Measurements from ENCODE around the gene NEK3.
"Not testable (repeated sequence)": the region's sequence is repeated elsewhere in the genome, so short reads cannot be mapped to it uniquely, and the experiment has no call there.

The NEK3 gene

DNA sequence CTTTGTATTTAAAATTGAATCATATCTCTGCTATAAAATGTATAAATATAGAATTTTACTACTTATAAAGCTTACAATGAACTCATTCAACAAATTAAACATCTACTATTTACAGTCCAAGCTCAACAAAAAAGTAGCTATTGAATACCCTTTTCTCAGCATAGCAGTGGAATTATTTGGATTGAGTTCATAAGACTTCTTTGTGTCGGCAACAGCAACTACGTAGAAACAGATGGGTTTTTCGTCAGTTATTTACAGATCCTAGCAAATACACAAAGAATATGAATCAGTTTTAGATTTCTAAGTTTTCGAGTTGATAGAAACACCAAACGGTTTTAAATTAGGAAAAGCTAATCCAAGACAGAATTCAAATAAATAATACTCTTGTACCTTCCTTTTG is 10.4 kb upstream of the NEK3 start:
- FAIRE-seq: no peak

DNA sequence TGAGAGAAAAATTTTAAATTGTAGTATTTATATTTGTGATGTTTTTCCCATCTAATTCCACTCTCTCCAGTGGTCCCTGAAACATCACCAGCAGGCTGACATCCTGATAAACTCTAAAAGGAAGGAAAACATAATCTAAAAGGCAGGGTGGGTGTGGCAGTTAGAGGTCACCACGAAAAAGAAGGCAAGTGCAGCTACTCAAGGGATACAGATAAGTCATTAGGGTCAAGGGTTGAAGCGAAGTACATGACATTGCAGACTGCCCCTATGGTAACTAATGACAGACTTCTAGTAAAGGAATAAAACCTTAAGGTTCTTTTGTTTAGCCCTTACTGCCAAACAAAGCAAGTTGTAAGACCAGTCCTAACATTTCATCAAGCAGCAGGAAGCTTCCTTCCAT is 6.0 kb upstream of the NEK3 start:
- FAIRE-seq: no peak

DNA sequence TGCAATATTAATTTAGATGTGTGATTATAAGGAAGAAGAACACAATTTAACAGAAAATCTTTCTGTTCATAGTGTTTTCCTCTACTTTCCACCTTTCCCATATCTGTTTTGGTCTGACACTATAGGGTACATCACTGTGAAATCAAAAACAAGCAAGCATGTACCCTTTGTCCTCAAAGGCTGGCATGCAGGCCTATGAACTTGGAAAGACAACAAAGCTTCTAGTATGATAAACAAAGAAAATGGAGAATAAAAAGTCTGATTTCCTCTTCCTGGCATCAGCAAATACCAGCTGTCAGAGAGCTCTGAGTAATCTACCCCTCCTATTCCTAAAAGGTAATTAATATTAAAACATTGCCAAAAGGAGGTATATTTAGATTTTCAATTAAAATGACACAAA is 5.6 kb upstream of the NEK3 start:
- no peak for FAIRE-seq

DNA sequence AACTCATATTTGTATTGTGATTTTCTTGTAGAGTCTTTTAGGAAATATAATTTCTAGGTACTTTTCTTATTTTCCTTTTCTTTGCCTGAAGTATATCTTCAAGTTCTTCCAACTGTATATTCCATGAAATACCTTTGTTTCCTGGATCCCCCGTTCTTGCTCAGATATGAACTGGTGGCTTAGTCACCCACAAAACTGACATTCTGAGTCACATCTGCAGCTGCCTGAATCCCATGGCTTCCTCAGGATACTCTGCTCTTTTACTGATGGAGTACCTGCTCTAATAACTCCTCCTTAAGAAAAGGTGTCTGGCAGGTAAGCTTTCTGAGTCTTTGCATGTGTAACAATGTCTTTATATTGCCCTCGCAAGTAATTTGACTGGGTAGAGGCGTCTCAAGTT is 4.5 kb upstream of the NEK3 start:
- not testable (repeated sequence) for FAIRE-seq

DNA sequence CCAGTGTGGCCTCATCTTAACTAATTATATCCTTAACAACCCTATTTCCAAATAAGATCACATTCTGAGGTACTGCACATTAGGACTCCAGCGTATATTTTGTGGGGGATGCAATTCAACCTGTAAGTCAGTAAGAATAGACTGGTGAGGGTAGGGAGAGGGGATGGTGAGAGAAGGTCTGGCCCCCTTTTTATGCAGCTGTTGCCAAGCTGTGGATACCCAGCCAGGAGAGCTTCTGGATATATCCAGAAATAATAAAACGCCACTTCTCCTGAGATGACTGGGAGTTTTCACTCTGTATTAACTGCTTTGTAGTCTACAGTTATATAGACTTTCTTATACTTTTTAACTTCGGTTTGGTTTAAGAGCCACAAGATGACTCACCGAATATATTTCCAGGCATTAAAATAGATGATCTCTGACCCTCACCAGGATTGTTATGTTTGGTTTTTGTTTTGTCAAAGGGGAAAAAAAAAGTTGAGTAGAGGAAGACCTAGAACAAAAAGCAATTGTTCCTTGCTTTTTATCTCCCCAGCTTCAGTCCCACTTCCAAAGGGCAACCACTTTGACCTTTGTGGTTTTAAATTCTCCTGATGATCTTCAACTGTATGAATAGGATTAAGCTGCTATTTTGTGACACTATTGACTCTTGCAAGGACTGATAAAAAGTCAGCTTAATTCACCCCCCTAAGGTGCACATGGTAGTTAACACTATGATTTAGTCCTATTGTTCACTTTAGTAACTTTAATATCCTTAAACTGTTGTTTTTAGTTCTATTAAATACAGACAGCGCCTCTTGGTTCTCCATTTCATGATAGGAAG is 3.1 kb upstream of the NEK3 start:
- FAIRE-seq: no peak

DNA sequence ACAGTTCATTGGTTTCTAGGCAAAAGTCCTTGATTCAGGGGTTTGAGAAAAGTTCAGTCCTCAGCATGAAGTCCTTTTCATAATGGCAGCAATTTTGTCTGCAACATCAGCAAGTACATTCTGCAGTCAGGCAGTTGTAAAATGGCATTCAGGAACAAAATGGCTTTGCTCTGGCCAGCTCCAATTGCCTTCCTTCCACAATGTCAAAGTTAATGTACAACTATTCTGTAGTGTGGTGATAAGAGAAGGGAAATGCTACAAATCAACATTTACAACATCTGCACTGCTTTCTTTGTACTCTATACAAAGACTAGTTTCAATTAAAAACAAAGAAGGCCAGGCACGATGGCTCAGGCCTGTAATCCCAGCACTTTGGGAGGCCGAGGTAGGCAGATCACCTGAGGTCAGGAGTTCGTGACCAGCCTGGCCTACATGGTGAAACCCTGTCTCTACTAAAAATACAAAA is 1.8 kb upstream of the NEK3 start:
- FAIRE-seq: no peak

DNA sequence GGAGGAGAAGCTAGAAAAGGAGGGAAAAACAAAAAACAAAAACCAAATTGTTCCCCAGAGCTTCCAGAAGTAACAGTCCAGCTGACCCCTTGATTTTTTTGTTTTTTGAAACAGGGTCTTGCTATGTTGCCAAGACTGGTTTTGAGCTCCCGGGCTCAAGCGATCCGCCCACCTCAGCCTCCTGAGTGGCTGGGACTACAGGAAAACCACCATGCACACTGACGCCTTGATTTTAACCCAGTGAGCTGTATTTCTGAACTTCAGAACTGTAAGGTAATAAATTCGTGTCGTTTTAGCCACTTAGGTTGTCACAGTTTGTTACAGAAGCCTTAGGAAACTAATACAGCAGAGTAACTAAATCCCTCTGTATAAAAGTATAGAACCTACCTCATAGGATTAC is 1.1 kb upstream of the NEK3 start:
- FAIRE-seq: no peak

DNA sequence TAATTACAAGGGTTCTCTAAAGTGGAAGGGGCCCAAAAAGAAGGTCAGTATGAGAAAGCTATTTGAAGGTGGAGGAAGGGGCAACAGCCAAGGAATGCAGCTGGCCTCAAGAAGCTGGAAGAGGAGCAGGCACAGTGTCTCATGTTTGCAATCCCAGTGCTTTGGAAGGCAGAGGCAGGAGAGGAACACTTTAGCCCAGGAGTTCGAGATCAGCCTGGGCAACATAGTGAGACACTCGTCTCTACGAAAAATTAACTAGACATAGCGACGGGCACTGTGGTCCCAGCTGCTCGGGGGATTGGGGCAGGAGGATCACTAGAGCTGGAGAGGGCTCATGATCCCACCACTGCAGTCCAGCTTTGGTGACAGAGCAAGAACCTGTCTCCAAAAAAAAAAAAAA is 656 bp upstream of the NEK3 start:
- no peak for FAIRE-seq

DNA sequence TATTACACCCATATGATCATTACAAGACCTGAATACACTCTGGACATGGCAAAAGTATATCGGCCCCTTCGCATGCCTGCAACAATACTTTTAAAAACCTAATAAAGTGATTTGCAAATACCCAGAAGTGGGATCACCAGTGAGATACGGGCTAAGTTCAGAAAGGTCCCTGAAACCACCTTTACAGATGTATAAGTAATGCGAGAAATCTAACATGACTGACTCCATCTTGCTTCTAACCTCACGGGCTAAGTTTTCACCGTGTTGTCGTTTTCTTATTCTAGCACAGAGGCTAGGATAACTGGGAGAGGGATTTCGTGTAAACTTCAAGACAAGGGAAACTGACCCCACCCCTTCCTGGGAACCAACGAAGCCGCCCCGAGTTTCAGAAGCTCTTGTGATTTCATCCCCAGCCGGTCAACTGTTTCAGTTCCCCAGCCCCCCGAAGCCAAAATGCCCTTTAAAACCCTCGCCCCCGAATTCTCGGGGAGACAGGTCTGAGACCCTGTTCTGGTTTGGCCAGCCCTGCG is 703 bp downstream of the NEK3 start:
- FAIRE-seq: no peak

DNA sequence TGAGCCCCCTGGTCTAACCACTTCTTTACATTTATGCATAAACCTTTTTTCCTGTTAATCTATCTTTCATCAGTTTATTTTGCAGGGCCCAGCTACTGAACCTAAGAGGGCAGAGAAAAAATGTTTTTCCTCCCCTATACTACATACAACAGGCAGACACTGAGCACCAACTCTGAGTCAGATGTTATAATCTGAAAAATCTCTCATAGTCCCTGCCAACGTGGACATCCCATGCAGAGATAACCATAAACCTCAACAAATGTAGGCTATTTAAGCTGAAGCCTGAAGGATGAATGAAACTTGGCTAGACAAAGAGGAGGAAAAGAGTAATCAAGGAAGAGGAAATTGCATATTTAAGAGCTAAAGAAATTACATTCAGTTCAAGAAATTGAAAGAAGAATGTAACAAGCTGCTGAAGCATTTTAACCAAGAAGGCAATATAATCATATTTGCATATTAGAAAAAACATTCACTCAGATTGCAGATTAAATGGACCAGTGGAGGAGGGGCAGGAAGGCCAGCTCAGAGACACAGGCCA is 2.6 kb downstream of the NEK3 start:
- no peak for FAIRE-seq

DNA sequence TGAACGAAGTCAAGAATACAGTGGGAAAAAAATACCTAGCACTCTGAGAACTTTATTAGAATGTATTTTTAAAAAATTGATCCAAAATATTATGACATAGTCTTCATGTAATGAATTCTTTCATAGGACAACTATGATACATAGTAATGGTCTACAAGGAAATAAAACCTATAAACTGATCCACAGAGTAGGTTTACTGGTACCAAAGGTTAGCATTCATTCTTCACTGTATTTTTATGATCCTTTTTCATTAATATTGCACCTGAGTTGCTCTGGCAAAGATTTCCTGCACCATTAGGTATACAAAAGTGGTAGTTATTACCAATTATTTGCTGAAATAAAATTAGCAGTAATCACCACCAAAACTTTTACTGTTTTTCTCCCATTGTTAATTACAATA is 4.2 kb downstream of the NEK3 start:
- no peak for FAIRE-seq

DNA sequence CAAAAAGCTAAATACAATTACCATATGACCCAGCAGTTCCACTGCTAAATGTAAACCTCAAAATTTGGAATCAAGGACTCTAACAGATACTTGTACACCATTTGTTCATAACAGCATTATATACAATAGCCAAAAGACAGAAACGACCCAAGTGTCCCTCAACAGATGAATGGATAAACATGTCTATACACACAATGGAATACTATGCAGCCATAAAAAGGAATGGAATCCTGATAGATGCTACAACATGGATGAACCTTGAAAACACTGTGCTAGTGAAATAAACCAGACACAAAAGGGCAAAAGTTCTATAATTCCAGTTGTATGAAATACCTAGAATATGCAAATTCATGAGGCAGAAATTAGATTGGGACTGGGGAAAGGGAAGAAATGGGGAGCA is 12.2 kb downstream of the NEK3 start:
- FAIRE-seq: no peak

DNA sequence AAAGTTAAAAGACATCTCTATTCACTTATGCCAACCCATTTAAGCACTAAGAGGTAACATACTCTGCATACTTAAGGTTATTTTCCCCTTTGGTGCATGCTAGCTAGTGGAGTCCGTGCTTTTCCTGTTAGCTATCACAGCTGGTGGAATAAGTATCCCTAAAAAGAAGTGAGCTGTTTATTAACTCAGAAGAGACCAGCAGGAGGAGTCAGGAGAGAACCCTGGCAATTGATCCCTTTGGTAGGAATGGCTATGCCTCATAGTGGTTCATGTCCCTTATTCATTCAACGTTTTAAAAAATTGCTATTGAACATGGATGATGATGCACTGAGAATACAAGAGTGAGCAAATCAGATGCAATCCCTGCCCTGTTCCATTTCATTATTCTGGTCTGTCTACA is 18.1 kb downstream of the NEK3 start:
- FAIRE-seq: no peak

DNA sequence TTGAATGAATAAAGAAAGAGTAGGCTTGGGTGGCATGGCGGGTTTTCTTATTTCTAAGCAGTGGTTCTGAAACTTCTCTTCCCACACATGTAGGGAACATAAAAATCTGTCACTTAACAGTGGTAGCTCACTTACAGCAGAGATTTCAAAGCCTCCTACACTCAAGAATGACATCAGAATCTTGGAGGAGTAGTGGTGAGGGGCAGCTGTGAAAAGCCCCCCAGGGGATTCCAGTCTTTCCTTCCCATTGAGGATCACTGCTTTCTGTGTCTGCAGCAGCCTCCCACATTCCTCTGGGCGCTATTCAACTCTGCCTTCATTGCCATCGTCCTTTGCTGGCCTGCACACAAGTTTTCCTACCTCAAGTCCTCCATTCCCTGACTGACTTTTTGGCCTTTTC is 21.9 kb downstream of the NEK3 start:
- FAIRE-seq: no peak

DNA sequence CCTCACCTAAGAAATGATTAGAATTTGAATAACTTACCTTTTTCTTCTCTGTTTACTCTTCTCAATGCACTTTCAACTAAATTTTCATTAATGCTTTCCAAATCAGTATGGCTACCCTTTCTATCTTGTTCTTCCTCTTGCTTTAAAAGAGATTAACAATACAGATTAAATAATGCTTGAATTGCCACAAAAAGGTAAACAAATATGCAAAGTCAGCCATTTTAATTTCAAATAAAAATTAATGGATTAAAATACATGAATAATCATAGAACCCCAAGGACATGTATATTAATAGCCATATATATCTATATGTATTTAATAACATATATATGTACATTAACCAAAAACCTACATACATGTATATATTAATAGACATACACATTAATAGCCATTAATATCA is 22.6 kb downstream of the NEK3 start:
- FAIRE-seq: peak; percentile 34

DNA sequence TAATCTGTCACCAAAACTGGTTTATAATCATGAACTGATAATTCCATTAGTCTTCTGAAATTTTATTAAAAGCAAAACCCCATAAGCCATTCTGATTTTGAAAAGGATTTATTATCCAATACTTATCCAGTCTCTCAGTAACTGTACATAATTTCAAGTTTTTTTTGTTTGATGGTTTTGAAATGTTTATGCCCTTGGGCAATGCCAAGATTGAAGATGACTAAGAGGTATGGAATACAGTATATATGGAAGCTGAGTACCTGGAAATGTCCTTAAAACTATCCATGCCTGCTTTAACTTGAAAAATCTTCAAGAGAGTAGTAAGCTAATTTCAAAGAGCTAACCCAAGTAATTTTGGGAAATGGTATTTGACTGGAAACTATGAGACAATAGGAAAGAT is 28.8 kb downstream of the NEK3 start:
- FAIRE-seq: peak; percentile 17

DNA sequence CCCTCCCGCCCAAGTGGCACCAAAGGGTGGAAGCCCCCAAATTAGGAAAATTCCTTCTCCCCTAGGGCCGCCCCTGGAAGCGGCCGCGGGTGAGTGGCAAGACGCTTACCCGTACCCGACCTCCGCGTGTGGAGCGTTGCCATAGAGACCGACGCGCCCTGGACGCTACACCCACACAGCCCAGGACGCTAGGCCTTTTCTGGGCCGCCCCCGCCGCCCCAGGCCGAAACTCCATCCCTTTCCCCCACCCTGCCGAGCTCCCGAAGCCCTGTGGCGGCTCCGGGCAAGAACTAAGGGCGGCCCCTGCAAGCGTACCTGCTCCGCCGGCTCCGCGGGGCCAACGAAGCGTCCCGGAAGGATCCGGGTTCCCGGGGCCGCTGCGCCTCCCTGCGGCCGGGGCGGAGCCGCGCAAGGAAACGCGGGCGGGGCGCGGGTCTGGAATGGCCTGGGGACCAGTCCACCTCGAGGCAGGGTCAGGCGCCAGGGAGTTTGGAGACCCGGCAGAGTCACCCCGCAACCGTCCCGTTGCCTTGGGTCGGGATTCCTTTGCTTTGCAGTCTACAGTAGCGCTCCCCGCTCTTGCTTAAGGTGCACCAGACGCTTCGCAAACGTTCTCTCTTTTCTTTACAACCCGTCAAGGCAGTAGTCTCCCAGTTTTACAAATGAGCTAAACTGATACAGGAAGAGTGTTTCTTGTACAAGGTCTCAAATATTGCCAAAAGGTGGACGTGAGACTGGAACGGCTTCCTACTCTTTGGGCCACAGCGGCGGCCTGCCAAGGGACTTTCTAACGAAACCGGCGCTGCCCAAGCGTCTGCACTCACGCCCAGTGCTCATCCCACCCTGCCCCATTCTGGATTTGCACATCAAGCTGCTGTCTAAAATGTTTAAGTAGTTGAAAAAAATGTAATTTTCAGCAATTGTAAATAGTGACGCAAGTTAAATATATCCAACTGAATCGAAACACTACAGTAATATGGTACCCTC is 30.4 kb downstream of the NEK3 start, which contains the start of gene NEK5:
TSS of gene NEK5 (minus strand) at position 360 of the 987 bp plus-strand sequence. CDS start 1,591 bp downstream, outside the sequence.
- FAIRE-seq: no peak

DNA sequence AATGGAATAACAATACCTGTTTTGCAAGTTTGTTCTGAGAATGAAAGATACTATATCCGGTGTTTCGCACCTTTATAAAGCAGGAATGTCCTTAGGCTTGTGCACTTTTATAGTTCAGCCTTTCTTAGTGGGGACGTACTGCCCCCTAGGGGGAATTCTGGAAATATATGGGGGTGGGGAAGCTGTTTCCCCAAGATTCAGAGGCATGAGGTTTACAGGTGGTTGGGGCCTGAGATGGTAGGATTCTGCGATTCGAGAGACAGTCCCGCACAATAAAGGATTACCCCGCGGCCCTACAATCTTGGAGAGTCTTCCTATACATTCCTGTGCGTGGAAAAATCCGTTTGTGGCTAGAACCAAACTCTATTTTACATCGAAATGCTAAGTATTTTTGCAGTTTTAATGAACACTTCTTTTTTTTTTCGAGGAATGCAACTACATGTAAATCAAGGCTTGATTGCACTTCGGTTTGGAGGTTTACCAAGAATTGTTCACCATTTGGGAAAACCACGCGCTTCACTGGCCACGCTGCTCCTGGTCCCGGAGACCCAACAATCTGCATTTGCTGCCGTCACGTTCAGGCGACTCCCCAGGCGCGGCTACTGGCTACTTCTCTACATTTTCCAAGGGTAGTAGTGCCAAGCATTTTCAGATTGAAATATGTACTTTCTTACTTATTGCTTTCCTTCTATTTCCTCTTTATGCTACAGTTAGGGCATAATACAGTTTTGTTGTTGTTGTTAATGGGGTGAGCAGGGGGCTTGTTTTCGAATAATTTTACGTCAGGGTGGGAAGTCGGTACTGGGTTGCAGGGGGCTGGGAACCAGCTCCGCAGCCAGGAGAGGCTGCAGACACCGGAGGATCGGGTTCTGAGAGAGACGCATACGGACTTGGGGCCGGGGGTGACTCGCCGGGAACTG is 31.4 kb downstream of the NEK3 start:
- FAIRE-seq: peak; percentile 93

DNA sequence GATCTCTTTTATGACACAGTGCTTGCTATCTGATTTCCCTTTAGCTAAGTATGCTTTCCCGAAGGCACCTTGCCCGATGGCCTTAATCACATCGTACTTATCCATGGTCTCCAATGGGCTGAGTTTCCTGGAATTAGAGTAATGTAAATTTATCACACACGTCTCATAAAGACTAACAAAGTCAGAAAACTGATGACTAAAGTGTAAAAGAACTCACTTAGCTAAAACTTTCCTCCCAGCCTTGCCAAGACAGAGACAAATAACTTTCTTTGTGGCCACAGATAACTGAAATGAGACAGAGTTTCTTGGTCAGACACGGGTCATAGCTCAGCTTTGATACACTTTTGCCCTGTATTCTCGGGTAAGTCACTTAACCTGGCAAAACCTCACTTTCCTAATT is 32.0 kb downstream of the NEK3 start:
- no peak for FAIRE-seq

DNA sequence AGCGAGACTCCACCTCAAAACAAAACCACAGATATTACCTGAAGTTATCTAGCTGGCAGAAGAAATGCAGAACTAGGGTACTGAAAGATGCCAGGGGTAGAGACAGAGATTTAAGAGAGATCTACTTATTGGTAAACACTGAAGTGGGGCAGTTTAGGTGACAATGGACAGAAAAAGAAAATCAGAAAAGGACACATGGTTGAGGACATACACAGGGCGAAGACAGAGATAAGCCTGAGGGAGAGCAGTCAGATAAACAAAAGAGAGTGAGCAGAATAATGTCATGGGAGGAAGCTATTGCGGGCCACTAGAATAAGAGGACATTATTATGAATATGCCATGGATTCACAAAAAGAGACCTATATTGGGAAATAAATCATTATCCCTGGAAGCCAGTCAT is 33.9 kb downstream of the NEK3 start:
- FAIRE-seq: no peak

DNA sequence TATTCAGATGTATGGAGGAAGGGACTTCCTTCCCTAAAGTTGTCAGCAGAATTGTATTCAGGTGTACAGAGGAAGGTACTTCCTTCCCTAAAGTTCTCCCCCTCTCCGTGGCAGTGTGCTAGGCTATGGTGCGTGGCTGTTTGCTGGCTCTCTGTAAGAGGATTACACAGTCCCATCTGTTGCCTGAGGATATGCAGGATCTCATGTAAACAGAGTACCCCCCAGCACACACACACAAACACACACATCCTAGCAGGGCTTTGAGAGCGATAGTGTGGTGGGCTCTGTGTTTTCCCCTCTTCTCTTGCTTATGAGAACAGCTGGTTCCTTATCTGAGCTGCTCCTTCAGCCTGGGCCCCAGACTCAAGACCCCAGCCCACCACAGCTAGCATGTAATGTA is 40.8 kb downstream of the NEK3 start:
- no peak for FAIRE-seq

DNA sequence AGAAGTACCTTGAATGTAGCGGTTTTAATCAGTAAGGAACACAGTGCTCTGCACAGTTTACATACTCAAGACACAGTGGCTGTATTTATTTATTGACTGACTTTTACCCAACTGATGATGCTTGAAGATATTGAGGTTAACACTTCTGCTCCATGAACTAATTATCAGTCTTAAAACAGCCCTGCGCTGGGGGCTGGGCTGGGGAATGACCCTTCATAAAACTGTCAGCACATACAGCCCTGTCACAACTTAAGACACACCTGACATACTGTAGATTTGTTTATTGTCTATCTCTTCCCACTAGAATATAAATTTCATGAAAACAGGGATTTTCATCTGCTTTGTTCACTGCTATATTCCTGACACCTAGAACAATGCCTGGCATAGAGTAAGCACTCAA is 41.3 kb downstream of the NEK3 start:
- FAIRE-seq: no peak

Data from G401.6 (cell line).